Osteocyte (in vitro differentiated cells): ENCODE data around the gene FOSL1. TPM values are rescaled to one million over a fixed set of nuclear protein-coding genes. Genes with fewer than 3 reads are reported as not detected.

Experiments
- DNase-seq: peaks from one replicate; pipeline ENCODE4 v3.0.0; 2021; ENCODE audit warnings: mixed read lengths; ENCODE audit not compliant: unreplicated experiment; ENCODE audit errors: extremely low spot score
- H3K27ac Mint-ChIP-seq: one replicate; pipeline ENCODE4 v1.8.0; 2021; ENCODE audit warnings: mild to moderate bottlenecking, mixed read lengths; ENCODE audit not compliant: unreplicated experiment
- H3K27me3 Mint-ChIP-seq: one replicate; pipeline ENCODE4 v1.8.0; 2021; ENCODE audit warnings: mixed read lengths; ENCODE audit not compliant: unreplicated experiment
- H3K36me3 Mint-ChIP-seq: one replicate; pipeline ENCODE4 v1.8.0; 2021; ENCODE audit warnings: mixed read lengths; ENCODE audit not compliant: unreplicated experiment
- H3K4me1 Mint-ChIP-seq: one replicate; pipeline ENCODE4 v1.8.0; 2021; ENCODE audit warnings: mixed read lengths; ENCODE audit not compliant: unreplicated experiment
- H3K4me3 Mint-ChIP-seq: one replicate; pipeline ENCODE4 v1.8.0; 2021; ENCODE audit warnings: mild to moderate bottlenecking, moderate library complexity, mixed read lengths; ENCODE audit not compliant: unreplicated experiment
- H3K9me3 Mint-ChIP-seq: one replicate; pipeline ENCODE4 v1.8.0; 2021; ENCODE audit warnings: mixed read lengths; ENCODE audit not compliant: unreplicated experiment
- total RNA-seq: library from RNA; stranded (reverse); gene quantifications from 2 replicates; pipeline ENCODE4 v1.2.1, GENCODE V29; 2021
- TF ChIP-seq, protein P1 (sequence below): fragments of 200-600 bp; sonication (generic); IDR thresholded peaks from 2 replicates; pipeline ENCODE4 v1.5.0; 2021; ENCODE audit warnings: antibody characterized with exemption, mild to moderate bottlenecking, moderate library complexity

FOSL1 gene
- total RNA-seq, 1 donor from 2014 or later = 38.0 TPM

DNA sequence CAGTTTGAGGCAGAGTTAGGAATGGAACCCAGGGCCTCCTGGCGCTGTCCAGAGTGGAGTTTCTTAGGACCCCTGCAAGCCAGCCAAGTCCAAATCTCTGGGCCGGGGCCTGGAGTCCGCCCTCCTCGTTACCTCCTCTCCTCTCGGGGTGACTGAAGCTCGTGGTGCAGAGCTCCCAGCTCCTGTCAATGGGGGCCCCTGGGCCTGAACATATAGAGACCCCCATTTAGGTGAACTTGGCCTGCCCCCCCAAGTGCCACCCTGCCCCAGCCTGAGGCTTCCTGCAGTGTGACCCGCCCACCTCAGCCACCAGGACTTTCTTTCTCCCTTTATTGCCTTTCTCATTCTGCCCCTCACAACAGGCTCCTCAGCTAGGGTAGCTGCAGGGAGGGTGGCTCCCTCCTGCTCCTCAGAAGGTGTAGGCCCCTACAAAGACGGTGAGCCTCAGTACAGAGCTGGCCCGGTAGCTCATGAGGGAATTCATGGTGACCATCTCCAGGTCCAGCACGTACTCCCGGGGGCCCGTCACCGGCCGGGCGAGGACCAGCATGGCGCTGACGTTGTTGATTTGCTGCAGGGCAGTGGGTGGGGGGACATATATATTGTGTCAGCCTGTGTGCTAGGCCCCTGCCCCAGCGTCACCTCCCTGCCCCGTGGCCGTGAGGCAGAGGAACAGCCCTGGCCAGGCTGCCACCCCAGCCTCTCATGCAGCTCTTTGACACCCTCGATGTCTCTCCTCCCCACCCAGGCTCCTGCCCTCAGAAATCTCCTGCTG is 33.5 kb downstream of the FOSL1 start:
- Mint-ChIP-seq H3K4me1 (peaks cover 42% of the 10 kb centered on the region), H3K4me3 (no peak overlapping the region), H3K27ac (no peak overlapping the region), H3K27me3 (no peaks in the 10 kb centered on the region), H3K9me3 (no peaks in the 10 kb centered on the region), H3K36me3 (peaks cover 17% of the 10 kb centered on the region)
- no peak for DNase-seq
- TF ChIP-seq, protein P1, sequence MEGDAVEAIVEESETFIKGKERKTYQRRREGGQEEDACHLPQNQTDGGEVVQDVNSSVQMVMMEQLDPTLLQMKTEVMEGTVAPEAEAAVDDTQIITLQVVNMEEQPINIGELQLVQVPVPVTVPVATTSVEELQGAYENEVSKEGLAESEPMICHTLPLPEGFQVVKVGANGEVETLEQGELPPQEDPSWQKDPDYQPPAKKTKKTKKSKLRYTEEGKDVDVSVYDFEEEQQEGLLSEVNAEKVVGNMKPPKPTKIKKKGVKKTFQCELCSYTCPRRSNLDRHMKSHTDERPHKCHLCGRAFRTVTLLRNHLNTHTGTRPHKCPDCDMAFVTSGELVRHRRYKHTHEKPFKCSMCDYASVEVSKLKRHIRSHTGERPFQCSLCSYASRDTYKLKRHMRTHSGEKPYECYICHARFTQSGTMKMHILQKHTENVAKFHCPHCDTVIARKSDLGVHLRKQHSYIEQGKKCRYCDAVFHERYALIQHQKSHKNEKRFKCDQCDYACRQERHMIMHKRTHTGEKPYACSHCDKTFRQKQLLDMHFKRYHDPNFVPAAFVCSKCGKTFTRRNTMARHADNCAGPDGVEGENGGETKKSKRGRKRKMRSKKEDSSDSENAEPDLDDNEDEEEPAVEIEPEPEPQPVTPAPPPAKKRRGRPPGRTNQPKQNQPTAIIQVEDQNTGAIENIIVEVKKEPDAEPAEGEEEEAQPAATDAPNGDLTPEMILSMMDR = no peak

DNA sequence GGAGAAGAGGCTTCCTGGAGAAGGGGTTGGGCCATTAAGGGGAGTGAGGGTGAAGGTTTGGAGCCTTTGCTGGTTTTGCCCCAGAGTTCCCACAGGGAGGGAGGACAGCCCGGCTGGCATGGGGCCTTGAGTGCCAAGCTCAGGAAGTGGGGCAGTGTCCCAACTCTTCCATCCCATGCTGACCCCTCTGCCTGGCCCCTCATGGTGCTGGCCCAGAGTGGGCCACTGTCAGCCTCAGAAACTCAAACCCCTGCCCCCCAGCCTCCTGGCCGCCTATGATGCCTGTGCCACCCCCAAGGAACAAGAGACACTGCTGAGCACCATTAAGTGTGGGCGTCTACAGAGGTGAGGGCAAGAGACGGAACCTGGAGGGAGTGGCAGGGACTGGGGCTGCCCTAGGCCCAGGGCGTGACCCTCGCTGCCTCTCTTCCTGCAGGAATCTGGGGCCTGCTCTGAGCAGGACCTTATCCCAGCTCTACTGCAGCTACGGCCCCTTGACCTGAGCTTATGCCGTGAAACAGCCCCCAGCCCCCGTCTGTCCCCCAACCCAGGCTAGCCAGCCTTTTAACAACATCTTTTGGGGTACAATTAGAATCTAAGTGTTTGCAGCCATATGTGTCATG is 34.5 kb downstream of the FOSL1 start:
- Mint-ChIP-seq H3K4me1 (peaks cover 39% of the 10 kb centered on the region), H3K36me3 (peaks cover 17% of the 10 kb centered on the region), H3K27ac (no peak overlapping the region), H3K27me3 (no peaks in the 10 kb centered on the region), H3K9me3 (no peaks in the 10 kb centered on the region), H3K4me3 (no peak overlapping the region)
- TF ChIP-seq, protein P1 = no peak
- no peak for DNase-seq

DNA sequence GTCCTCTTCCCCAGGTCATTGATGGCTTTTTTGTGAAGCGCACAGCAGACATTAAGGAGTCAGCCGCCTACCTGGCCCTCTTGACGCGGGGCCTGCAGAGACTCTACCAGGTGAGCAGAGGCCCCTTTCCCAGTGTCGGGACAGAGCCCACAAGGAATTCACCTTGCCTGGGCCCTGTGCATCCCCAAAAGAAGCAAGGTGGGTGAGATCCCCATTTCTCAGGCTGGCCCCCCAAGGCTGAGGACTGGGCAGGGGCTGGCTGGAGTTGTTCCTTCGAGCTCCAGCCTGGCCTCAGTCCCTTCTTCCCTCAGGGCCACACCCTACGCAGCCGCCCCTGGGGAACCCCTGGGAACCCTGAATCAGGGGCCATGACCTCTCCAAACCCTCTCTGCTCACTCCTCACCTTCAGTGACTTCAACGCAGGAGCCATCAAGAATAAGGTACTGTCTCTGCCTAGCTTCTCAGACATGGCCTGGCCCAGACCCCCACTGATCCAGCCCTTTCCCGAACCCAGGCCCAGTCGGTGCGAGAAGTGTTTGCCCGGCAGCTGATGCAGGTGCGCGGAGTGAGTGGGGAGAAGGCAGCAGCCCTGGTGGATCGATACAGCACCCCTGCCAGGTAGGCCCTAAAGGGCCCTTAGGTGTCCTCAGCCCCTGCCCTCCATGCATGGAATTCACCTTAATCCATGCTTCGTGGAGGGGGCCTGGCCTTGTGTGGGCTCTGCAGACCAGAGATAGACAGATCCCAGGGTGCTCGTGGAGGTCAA is 35.3 kb downstream of the FOSL1 start:
- no peak overlapping the region for H3K27ac Mint-ChIP-seq
- peaks cover 17% of the 10 kb centered on the region for H3K36me3 Mint-ChIP-seq
- TF ChIP-seq, protein P1 = no peak

DNA sequence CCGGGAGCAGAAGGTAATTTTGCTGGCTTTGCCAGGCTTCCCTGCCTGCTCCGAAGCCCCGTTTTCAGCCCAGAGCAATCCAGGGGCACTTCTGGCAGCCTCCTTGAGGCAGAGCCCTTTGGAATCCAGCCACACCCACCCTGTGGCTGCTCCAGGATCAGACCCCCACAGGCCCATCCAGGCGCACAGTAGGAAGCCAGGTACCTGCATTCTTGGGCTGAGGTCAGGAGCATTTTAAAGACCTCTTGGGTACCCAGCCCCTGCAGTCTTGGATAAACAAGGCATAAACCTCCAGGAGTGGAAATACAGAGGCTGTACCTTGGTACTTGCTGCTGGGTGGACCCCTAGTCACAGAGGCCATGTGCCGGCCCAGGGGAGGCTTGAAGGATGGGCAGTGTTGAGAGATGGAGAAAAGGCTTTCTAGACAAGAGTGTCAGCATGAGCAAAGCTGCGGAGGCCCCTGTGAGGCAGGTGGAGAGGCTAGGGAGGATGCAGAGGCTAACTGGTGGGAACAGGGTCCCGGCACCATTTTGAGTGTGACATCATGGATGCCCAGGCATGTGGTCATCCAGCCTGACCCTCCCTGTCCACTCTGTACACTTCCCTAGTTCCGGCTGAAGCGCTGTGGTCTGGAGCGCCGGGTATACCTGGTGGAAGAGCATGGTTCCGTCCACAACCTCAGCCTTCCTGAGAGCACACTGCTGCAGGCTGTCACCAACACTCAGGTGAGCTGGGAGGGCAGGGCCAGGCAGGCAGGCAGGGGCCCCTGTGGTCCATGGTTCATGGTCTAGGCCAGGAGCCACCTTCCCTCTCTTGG is 36.1 kb downstream of the FOSL1 start:
- Mint-ChIP-seq H3K27me3 (no peaks in the 10 kb centered on the region), H3K9me3 (no peaks in the 10 kb centered on the region), H3K4me3 (no peak overlapping the region), H3K4me1 (peaks cover 33% of the 10 kb centered on the region), H3K36me3 (peaks cover 17% of the 10 kb centered on the region), H3K27ac (peak overlapping the region; percentile 10)
- DNase-seq = no peak
- TF ChIP-seq, protein P1 = no peak

More for the DNA sequence above, 35.3 kb downstream of the FOSL1 start:
- Mint-ChIP-seq H3K4me1 (peaks cover 36% of the 10 kb centered on the region), H3K27me3 (no peaks in the 10 kb centered on the region), H3K4me3 (no peak overlapping the region), H3K9me3 (no peaks in the 10 kb centered on the region)
- DNase-seq = no peak
